H9 (cell line): ENCODE data around the gene PRR36. TPM values are rescaled to one million over a fixed set of nuclear protein-coding genes. Genes with fewer than 3 reads are reported as not detected.

Experiments used
- DNase-seq: peaks from one replicate; pipeline ENCODE4 v3.0.0-alpha.2; 2017
- H2AFZ ChIP-seq: one replicate; pipeline ENCODE4 v1.6.1; 2013; ENCODE audit warnings: mild to moderate bottlenecking, low read length, control low read depth, moderate library complexity
- H2AK5ac ChIP-seq: 2 replicates; pipeline ENCODE4 v1.6.1; 2013; ENCODE audit warnings: low read length, control low read depth, mixed read lengths; ENCODE audit not compliant: insufficient read length
- H2BK120ac ChIP-seq: one replicate; pipeline ENCODE4 v1.6.1; 2013; ENCODE audit warnings: low read depth, mild to moderate bottlenecking, low read length, control low read depth, inconsistent platforms; ENCODE audit not compliant: poor library complexity, severe bottlenecking
- H2BK12ac ChIP-seq: 2 replicates; pipeline ENCODE4 v1.6.1; 2013; ENCODE audit warnings: low read length, control low read depth, mixed read lengths, low read depth; ENCODE audit not compliant: insufficient read length
- H2BK15ac ChIP-seq: 2 replicates; pipeline ENCODE4 v1.6.1; 2013; ENCODE audit warnings: low read depth, low read length, control low read depth
- H2BK20ac ChIP-seq: one replicate; pipeline ENCODE4 v1.6.1; 2013; ENCODE audit warnings: low read depth, mild to moderate bottlenecking, low read length, control low read depth, inconsistent platforms; ENCODE audit not compliant: poor library complexity, severe bottlenecking
- H2BK5ac ChIP-seq: 2 replicates; pipeline ENCODE4 v1.6.1; 2013; ENCODE audit warnings: low read length, control low read depth, mixed read lengths; ENCODE audit not compliant: insufficient read length
- H3K14ac ChIP-seq: 2 replicates; pipeline ENCODE4 v1.6.1; 2013; ENCODE audit warnings: low read length, control low read depth; ENCODE audit not compliant: insufficient read depth
- H3K18ac ChIP-seq: 2 replicates; pipeline ENCODE4 v1.6.1; 2013; ENCODE audit warnings: low read depth, mild to moderate bottlenecking, mixed read lengths, low read length, control low read depth; ENCODE audit not compliant: insufficient read length
- H3K23ac ChIP-seq: 2 replicates; pipeline ENCODE4 v1.6.1; 2013; ENCODE audit warnings: low read length, control low read depth, mixed read lengths, low read depth; ENCODE audit not compliant: insufficient read length
- H3K23me2 ChIP-seq: 2 replicates; pipeline ENCODE4 v1.6.1; 2013; ENCODE audit warnings: low read depth, mild to moderate bottlenecking, mixed read lengths, low read length, control low read depth; ENCODE audit not compliant: insufficient read length, poor library complexity, severe bottlenecking
- H3K27ac ChIP-seq: 2 replicates; pipeline ENCODE4 v1.5.1; 2013; ENCODE audit warnings: low read length, control low read depth, mixed read lengths, low read depth; ENCODE audit not compliant: insufficient read length
- H3K27me3 ChIP-seq: 2 replicates; pipeline ENCODE4 v1.6.1; 2013; ENCODE audit warnings: low read length, control low read depth, inconsistent platforms; ENCODE audit not compliant: insufficient read depth
- H3K4ac ChIP-seq: 2 replicates; pipeline ENCODE4 v1.6.1; 2013; ENCODE audit warnings: low read depth, mild to moderate bottlenecking, control low read depth, inconsistent platforms, low read length, moderate library complexity
- H3K4me1 ChIP-seq: 2 replicates; pipeline ENCODE4 v1.6.1; 2013; ENCODE audit warnings: low read length, control low read depth, inconsistent platforms; ENCODE audit not compliant: insufficient read depth
- H3K4me2 ChIP-seq: 2 replicates; pipeline ENCODE4 v1.6.1; 2013; ENCODE audit warnings: low read length, control low read depth, mixed read lengths; ENCODE audit not compliant: insufficient read length, insufficient read depth
- H3K56ac ChIP-seq: 2 replicates; pipeline ENCODE4 v1.6.1; 2013; ENCODE audit warnings: low read depth, mild to moderate bottlenecking, mixed read lengths, low read length, control low read depth; ENCODE audit not compliant: insufficient read length
- H3K79me1 ChIP-seq: 2 replicates; pipeline ENCODE4 v1.6.1; 2013; ENCODE audit warnings: low read depth, mild to moderate bottlenecking, moderate library complexity, low read length, control low read depth, inconsistent platforms; ENCODE audit not compliant: insufficient read depth, poor library complexity, severe bottlenecking
- H3K79me2 ChIP-seq: 2 replicates; pipeline ENCODE4 v1.6.1; 2013; ENCODE audit warnings: low read length, control low read depth, inconsistent platforms; ENCODE audit not compliant: insufficient read depth
- H3K9ac ChIP-seq: 2 replicates; pipeline ENCODE4 v1.6.1; 2013; ENCODE audit warnings: low read length, control low read depth, mixed read lengths; ENCODE audit not compliant: insufficient read length; ENCODE audit errors: extremely low read depth
- H3K9me3 ChIP-seq: one replicate; pipeline ENCODE4 v1.6.1; 2013; ENCODE audit warnings: low read depth, low read length, inconsistent platforms; ENCODE audit not compliant: control insufficient read depth
- H3T11ph ChIP-seq: one replicate; pipeline ENCODE4 v1.6.1; 2013; ENCODE audit warnings: mild to moderate bottlenecking, low read length, control low read depth, inconsistent platforms
- H4K20me1 ChIP-seq: one replicate; pipeline ENCODE4 v1.6.1; 2013; ENCODE audit not compliant: control insufficient read depth, insufficient read length, insufficient read depth
- H4K5ac ChIP-seq: 2 replicates; pipeline ENCODE4 v1.6.1; 2013; ENCODE audit warnings: low read depth, mild to moderate bottlenecking, mixed read lengths, low read length, control low read depth; ENCODE audit not compliant: insufficient read length
- H4K8ac ChIP-seq: replicated peaks from 2 replicates; pipeline ENCODE4 v1.6.1; 2013; ENCODE audit warnings: low read length, control low read depth, mixed read lengths, low read depth; ENCODE audit not compliant: insufficient read length
- H4K91ac ChIP-seq: 2 replicates; pipeline ENCODE4 v1.6.1; 2013; ENCODE audit warnings: low read depth, mild to moderate bottlenecking, moderate library complexity, mixed read lengths, low read length, control low read depth; ENCODE audit not compliant: insufficient read length
- H3K27ac Mint-ChIP-seq, 3 experiments: 2 replicates in 2 of 3; 3 replicates in 1 of 3; pipeline ENCODE4 v1.8.0; 2020 to 2021; ENCODE audit warnings: mixed read lengths in 3 of 3, mild to moderate bottlenecking in 1 of 3, moderate library complexity in 1 of 3
- H3K27me3 Mint-ChIP-seq: 2 replicates; pipeline ENCODE4 v1.8.0; 2021; ENCODE audit warnings: low read depth, mild to moderate bottlenecking, moderate library complexity, mixed read lengths
- H3K36me3 Mint-ChIP-seq, 3 experiments: 2 replicates in 2 of 3; 3 replicates in 1 of 3; pipeline ENCODE4 v1.8.0; 2020 to 2021; ENCODE audit warnings: low read depth in 3 of 3, mixed read lengths in 3 of 3; ENCODE audit not compliant: insufficient read depth in 1 of 3
- H3K4me1 Mint-ChIP-seq, 2 experiments: 2 replicates each; pipeline ENCODE4 v1.8.0; 2020; ENCODE audit warnings: mixed read lengths in 2 of 2
- H3K4me3 Mint-ChIP-seq, 2 experiments: 2 replicates in 1 of 2; 3 replicates in 1 of 2; pipeline ENCODE4 v1.8.0; 2020 to 2021; ENCODE audit warnings: mild to moderate bottlenecking in 2 of 2, mixed read lengths in 2 of 2, moderate library complexity in 1 of 2
- H3K9me3 Mint-ChIP-seq, 2 experiments: 2 replicates in 1 of 2; 3 replicates in 1 of 2; pipeline ENCODE4 v1.8.0; 2020; ENCODE audit warnings: mild to moderate bottlenecking in 2 of 2, mixed read lengths in 2 of 2, moderate library complexity in 1 of 2
- CTCF ChIP-seq: fragments of 200-600 bp; sonication (generic); conservative IDR thresholded peaks from 3 replicates; pipeline ENCODE4 v1.8.0; 2021; ENCODE audit warnings: antibody characterized with exemption, mild to moderate bottlenecking
- WGBS: extraction: QIAGEN DNeasy Blood & Tissue Kit; methylation state at CpG from one replicate; pipeline ENCODE4 v1.1.7; 2013; ENCODE audit warnings: missing lambda C conversion rate, low lambda C conversion rate, mixed read lengths; ENCODE audit not compliant: insufficient read length; ENCODE audit errors: extremely low coverage; 5-methylcytosine and 5-hydroxymethylcytosine counted together
- total RNA-seq: library from RNA; stranded (reverse); gene quantifications from 2 replicates; pipeline ENCODE4 v1.2.1, GENCODE V29; 2021

The PRR36 gene
- total RNA-seq, 1 experiment from 2014 or later: 20.4 TPM

DNA sequence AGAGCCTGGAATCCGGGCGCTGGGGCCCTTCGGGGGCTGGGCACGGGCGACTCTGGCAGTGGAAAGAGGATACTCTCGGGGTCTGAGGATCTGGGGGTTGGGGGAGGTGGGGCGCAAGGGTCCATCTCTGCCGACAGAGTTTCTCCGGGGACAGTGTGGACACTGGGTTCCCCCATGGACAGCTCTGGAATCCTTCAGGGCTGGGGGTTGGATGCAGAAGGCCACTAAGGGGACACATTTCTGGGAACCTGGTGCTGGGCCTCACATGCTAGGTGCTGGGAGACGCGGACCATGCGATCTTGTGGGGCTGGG, 42.7 kb upstream of the PRR36 start:
- H2AFZ ChIP-seq: no peak overlapping the region
- no peak overlapping the region for H3K18ac ChIP-seq
- H4K8ac ChIP-seq: no peak overlapping the region
- peak overlapping the region; percentile 67 to 91 for H3K4me3 Mint-ChIP-seq
- no peak overlapping the region for H3K27ac ChIP-seq
- H3T11ph ChIP-seq: no peak overlapping the region
- H3K23ac ChIP-seq: no peak overlapping the region
- no peak for DNase-seq
- H3K23me2 ChIP-seq: peaks cover 17% of the 10 kb centered on the region
- no CpG with 5 or more reads among the region's 12 CpGs for WGBS
- no peaks in the 10 kb centered on the region; a peak in 1 of 5 replicates for H3K9me3 Mint-ChIP-seq
- H2BK12ac ChIP-seq: no peak overlapping the region
- no peak overlapping the region for H2BK20ac ChIP-seq
- H4K91ac ChIP-seq: no peak overlapping the region
- no peak overlapping the region for H3K4ac ChIP-seq
- no peaks in the 10 kb centered on the region for H3K79me2 ChIP-seq
- no peaks in the 10 kb centered on the region for H4K20me1 ChIP-seq
- peaks cover 57% of the 10 kb centered on the region for H3K27me3 Mint-ChIP-seq
- H3K4me1 Mint-ChIP-seq: peaks cover 20 to 27% of the 10 kb centered on the region in 2 experiments
- no peak overlapping the region for H2BK5ac ChIP-seq
- TF ChIP-seq CTCF: no peak
- no peak overlapping the region for H3K56ac ChIP-seq
- H3K14ac ChIP-seq: no peak overlapping the region
- no peak overlapping the region for H4K5ac ChIP-seq
- no peak overlapping the region for H3K9ac ChIP-seq
- no peaks in the 10 kb centered on the region for H3K79me1 ChIP-seq
- H3K4me2 ChIP-seq: peak overlapping the region; percentile 74
- no peak overlapping the region for H2BK120ac ChIP-seq
- no peak overlapping the region for H2AK5ac ChIP-seq
- no peaks in the 10 kb centered on the region for H3K9me3 ChIP-seq
- H3K27ac Mint-ChIP-seq: no peak overlapping the region
- H3K27me3 ChIP-seq: peaks cover 16% of the 10 kb centered on the region; the same call in 1 of the 2 replicates
- no peak overlapping the region for H2BK15ac ChIP-seq
- H3K4me1 ChIP-seq: no peaks in the 10 kb centered on the region
- peaks cover 10 to 12% (median 11%) of the 10 kb centered on the region in 3 experiments; a peak in 6 of 7 replicates for H3K36me3 Mint-ChIP-seq
